K562 (cell line): Measurements from ENCODE around the gene ATP9B. TPM values are rescaled to one million over a fixed set of nuclear protein-coding genes. Genes with fewer than 3 reads are reported as not detected.

Source experiments
- BCL6 ChIP-seq: fragments of 250-450 bp; sonication (Bioruptor Pico); IDR thresholded peaks from 2 replicates; pipeline ENCODE4 v1.4.0; 2020
- CCAR2 ChIP-seq: fragments of 200-400 bp; formaldehyde crosslinking; IDR thresholded peaks from 2 replicates; pipeline ENCODE4 v1.6.1; 2017; ENCODE audit warnings: mild to moderate bottlenecking, low read depth, low read length
- CHD1 ChIP-seq: fragments of 200-600 bp; sonication (generic); IDR thresholded peaks from one replicate; pipeline ENCODE4 v1.6.1; 2012; ENCODE audit warnings: mild to moderate bottlenecking, moderate library complexity, low read length, inconsistent platforms
- CXXC5 ChIP-seq: fragments of 250-450 bp; sonication (Bioruptor Pico); IDR thresholded peaks from 2 replicates; pipeline ENCODE4 v1.8.0; 2022; ENCODE audit warnings: inconsistent platforms, mild to moderate bottlenecking, moderate library complexity
- GABPA ChIP-seq: fragments of 200-800 bp; sonication (Bioruptor generic); conservative IDR thresholded peaks from 2 replicates; pipeline ENCODE4 v1.6.1; 2016; ENCODE audit warnings: low read depth, missing genetic modification characterization, missing compliant biosample characterization
- HNRNPH1 ChIP-seq: fragments of 200-400 bp; formaldehyde crosslinking; optimal IDR thresholded peaks from 2 replicates; pipeline ENCODE3; 2017; ENCODE audit warnings: low read depth, mild to moderate bottlenecking, low read length, moderate library complexity
- KAT7 ChIP-seq: sonication (generic); formaldehyde crosslinking; IDR thresholded peaks from 2 replicates; pipeline ENCODE4 v1.8.0; 2022; ENCODE audit warnings: missing genetic modification reagents, mild to moderate bottlenecking, borderline replicate concordance
- KDM1A ChIP-seq, 2 experiments: fragments of 450-650 bp; IDR thresholded peaks; 2 replicates each; pipeline ENCODE4 v1.6.1; 2016; ENCODE audit warnings: mild to moderate bottlenecking in 2 of 2
- MCM7 ChIP-seq, 2 experiments: fragments of 450-650 bp; IDR thresholded peaks; 2 replicates each; pipeline ENCODE4 v1.6.1; 2016 to 2018
- MLX ChIP-seq, 2 experiments: fragments of 450-650 bp in 1 of 2; sonication (generic) in 1 of 2; formaldehyde crosslinking; conservative IDR thresholded peaks; 2 replicates each; pipeline versions ENCODE4 v1.4.0 to v1.8.1; 2020 to 2022; ENCODE audit warnings: mild to moderate bottlenecking in 1 of 2, missing genetic modification reagents in 1 of 2
- RBM22 ChIP-seq: fragments of 200-400 bp; formaldehyde crosslinking; IDR thresholded peaks from 2 replicates; pipeline ENCODE4 v1.6.1; 2018; ENCODE audit warnings: low read length, low read depth; ENCODE audit not compliant: poor library complexity, severe bottlenecking
- SNRNP70 ChIP-seq: fragments of 200-400 bp; formaldehyde crosslinking; optimal IDR thresholded peaks from 2 replicates; pipeline ENCODE3; 2017; ENCODE audit warnings: low read depth, low read length
- ZNF518B ChIP-seq: fragments of 250-450 bp; sonication (Bioruptor Pico); IDR thresholded peaks from 2 replicates; pipeline ENCODE4 v1.5.0; 2021; ENCODE audit warnings: mild to moderate bottlenecking, moderate library complexity
- ZNF589 ChIP-seq: fragments of 200-800 bp; sonication (Bioruptor generic); IDR thresholded peaks from 2 replicates; pipeline ENCODE4 v1.6.1; 2016; ENCODE audit warnings: low read depth, missing genetic modification characterization, missing compliant biosample characterization
- polyA plus RNA-seq, 8 experiments: library from polyadenylated mRNA; depleted of rRNA in 4 of 8; stranded (reverse) in 5 of 8; unstranded in 3 of 8; fragments of >200 nt; fragmentation: Nextera tagmentation in 2 of 8; fragmentation: Illumina TruSeq in 1 of 8; extraction: Ambion mirVana in 2 of 8; extraction: Trizol in 1 of 8; gene quantifications; 2 replicates each; pipeline versions ENCODE4 v1.2.1 to v1.2.3, GENCODE V29; 2011 to 2014; ENCODE audit warnings: inconsistent platforms in 1 of 8, missing spikeins in 1 of 8
- total RNA-seq, 7 experiments: library from RNA; depleted of rRNA in 6 of 7; stranded (reverse); fragments of >200 nt in 6 of 7; fragmentation: Illumina TruSeq in 2 of 7; extraction: Trizol in 2 of 7; gene quantifications; 2 replicates each; pipeline versions ENCODE4 v1.2.1 to v1.2.3, GENCODE V29; 2011 to 2021; ENCODE audit warnings: low replicate concordance in 1 of 7
- TF ChIP-seq, protein P1 (sequence below): sonication (generic); formaldehyde crosslinking; IDR thresholded peaks from 2 replicates; pipeline ENCODE4 v1.5.0; 2020; ENCODE audit warnings: missing genetic modification reagents

The ATP9B gene
- total and polyA plus RNA-seq, 9 of the 15 experiments (the other 6 are each of a cell fraction or from before 2014, with no cell fraction given), result 0.66 to 13.2 (median 7.9) TPM

GRCh38 chr18:79204889-79205807, 136.0 kb downstream of the ATP9B start (continued):
- TF ChIP-seq CCAR2 (no peak), RBM22 (no peak), MLX (CRISPR knock-in tag; conservative IDR thresholded peaks at IDR 0.05) (no peak), BCL6 (CRISPR knock-in tag) (no peak), HNRNPH1 (no peak), MCM7 (IDR thresholded peaks at IDR 0.05) (no peak), CHD1 (no peak), ZNF589 (CRISPR knock-in tag) (no peak), ZNF518B (CRISPR knock-in tag) (no peak), KAT7 (CRISPR knock-in tag) (no peak), SNRNP70 (no peak), KDM1A (IDR thresholded peaks at IDR 0.05) (no peak), CXXC5 (CRISPR knock-in tag) (no peak), GABPA (tag) (no peak)
- TF ChIP-seq, protein P1, sequence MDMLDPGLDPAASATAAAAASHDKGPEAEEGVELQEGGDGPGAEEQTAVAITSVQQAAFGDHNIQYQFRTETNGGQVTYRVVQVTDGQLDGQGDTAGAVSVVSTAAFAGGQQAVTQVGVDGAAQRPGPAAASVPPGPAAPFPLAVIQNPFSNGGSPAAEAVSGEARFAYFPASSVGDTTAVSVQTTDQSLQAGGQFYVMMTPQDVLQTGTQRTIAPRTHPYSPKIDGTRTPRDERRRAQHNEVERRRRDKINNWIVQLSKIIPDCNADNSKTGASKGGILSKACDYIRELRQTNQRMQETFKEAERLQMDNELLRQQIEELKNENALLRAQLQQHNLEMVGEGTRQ (CRISPR knock-in tag), result no peak
